IPS-NIHi7 (cell line): ENCODE results near the gene PPP1R27.
"Not testable (repeated sequence)": the region's sequence is repeated elsewhere in the genome, so short reads cannot be mapped to it uniquely, and the experiment has no call there.

Experiments used
- DNase-seq: peaks from one replicate; pipeline ENCODE4 v3.0.0; 2012; ENCODE audit warnings: mixed read lengths; ENCODE audit errors: extremely low spot score

Gene PPP1R27

DNA sequence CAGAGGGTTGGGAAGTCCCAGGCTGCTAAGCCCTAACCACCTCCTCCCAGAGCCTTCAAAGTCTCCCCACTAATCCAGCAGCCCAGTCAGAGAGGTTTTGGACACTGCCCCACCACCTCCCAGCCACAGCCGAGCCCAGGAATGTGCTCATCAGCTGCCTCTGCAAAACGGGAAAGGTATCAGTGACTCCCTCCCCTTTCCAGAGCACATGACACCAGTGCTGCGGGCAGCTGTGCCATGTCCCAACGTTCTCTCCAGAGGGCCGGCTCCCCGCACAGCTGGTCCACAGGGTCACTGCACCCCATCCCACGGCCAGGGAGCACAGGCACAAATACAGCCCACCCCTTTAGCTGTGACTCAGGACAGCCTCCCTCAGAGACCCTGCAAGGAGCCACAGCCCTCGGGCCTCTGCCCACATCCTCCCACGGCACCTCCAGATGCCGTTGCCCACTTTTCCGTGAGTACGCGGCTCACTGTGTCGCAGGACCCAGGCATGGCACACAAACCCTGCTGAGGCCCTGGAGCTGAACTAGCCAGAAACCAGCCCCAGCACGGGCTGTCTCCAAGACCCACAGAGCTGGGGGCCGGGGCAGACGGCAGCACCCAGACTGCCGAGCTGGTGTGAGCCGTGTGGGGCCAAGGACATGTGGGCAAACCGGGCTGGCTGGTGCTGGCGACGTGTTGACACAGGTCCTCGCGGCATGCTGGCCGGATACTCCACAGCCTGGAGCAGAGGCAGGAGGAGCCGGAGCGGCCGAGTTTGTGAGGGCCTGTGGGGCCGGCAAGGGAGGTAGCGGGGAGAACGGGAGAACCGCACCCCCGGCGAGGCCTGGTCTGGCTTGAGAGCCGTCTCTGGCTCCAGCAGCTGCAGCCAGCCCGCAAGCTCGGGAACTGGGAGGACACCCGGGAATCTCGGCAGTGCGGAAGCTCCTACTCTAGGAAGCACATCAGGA lies 6.3 kb upstream of the PPP1R27 start:
- no peak for DNase-seq

DNA sequence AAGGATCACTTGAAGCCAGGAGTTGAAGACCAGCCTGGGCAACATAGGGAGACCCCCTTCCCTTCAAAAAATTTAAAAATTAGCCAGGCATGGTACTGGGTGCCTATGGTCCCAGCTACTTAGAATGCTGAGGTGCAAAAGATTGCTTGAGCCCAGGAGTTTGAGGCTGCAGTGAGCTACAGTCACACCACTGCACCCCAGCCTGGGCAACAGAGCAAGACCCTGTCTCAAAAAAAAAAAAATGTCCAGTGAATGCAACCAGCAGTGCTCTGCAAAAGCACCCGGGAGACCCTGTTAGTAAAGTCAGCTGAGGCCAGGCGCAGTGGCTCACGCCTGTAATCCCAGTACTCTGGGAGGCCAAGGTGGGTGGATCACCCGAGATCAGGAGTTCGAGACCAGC lies 5.2 kb upstream of the PPP1R27 start:
- not testable (repeated sequence) for DNase-seq

DNA sequence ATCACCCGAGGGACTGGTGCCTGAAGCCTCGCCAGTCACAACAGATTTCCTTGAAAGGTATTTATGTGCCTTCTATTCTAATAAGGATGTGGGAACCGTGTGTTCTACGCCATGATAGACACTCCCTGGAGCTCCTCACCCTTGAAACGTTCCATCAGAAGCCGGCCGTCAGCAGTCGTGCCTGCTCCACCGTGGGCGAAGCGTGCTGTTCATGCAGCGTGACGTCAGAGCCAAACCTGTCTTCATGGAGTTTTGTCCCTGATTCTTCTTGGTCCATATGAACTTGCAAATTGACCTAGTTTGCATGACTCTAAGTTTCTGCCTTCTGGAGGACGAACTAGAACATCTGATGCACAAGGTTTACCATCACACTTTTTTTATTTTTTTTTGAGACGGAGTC lies 4.5 kb upstream of the PPP1R27 start:
- no peak for DNase-seq

DNA sequence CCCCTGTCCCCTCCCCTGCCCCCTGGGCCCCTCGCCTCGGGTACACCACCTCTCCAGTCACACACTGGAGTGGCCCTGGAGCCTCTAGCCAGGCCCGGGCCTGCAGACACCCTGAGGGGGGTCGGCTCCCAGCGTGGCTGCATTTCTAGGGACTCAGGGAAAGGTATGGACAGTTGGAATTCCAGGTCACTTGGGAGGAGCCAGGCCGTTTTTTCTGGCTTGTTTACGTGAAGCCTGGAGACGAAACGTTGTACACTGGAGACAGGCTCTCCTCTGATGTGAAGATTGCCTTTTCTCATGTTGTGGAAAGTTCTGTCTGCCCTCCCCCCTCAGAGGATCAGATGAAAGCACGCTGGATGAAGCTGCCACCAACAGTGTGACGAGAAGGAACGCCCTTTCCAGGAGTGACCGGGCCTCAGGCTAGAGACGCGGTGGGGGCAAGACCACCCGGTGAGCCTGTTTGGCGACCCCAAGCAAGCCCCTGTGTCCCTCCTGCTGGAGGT lies 4.0 kb upstream of the PPP1R27 start:
- no peak for DNase-seq

DNA sequence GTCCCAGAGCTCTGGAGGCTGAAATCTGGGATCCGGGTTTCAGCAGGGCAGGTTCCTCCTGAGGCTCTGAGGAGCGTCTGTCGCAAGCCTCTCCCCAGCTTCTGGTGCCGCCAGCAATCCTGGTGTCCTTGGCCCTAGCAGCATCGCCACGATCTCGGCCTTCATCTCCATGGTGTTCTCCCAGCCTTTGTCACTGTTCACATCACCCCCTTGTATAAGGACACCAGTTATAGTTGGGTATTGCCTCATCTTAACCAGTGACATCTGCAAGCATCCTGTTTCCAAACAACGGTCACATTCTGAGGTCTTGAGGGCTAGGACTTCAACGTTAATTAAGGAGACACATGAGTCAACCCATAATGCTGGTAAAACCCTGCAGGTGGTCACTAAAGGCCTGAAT lies 2.8 kb upstream of the PPP1R27 start:
- no peak for DNase-seq

DNA sequence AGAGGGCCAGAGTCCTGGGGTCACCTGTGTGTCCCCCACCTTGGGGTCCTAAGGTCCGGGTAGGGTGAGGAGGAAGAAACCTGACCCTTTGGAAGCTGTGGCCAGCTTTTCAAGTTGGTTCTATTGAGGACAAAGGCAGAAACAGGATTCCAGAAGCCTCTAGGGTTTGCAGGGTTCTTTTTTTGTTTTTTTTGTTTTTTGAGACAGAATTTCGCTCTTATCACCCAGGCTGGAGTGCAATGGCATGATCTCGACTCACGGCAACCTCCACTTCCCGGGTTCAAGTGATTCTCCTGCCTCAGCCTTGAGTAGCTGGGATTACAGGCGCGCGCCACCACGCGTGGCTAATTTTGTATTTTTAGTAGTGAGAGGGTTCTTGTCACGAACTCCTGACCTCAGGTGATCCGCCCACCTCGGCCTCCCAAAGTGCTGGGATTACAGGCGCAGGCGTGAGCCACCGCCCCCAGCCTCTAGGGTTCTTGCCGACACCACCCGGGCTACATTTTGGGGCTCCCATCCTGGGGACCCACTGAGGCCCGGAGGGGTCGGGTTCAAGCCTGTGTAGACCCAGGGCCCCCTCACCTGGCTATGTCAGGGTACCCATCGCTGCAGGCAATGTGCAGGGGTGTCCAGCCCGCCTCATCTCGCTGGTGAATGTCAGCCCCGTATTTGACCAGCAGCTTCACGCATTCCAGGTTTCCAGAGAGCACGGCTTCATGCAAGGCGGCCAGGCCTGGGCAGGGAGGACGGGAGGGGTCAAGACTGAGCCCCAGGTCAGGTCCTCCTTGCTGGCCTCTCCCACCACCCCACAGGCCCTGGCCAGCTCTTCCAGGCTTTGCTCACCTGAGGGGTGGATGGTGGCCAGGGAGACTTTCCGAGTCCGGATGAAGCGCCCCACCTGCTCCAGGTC lies 674 bp downstream of the PPP1R27 start:
- DNase-seq = no peak

DNA sequence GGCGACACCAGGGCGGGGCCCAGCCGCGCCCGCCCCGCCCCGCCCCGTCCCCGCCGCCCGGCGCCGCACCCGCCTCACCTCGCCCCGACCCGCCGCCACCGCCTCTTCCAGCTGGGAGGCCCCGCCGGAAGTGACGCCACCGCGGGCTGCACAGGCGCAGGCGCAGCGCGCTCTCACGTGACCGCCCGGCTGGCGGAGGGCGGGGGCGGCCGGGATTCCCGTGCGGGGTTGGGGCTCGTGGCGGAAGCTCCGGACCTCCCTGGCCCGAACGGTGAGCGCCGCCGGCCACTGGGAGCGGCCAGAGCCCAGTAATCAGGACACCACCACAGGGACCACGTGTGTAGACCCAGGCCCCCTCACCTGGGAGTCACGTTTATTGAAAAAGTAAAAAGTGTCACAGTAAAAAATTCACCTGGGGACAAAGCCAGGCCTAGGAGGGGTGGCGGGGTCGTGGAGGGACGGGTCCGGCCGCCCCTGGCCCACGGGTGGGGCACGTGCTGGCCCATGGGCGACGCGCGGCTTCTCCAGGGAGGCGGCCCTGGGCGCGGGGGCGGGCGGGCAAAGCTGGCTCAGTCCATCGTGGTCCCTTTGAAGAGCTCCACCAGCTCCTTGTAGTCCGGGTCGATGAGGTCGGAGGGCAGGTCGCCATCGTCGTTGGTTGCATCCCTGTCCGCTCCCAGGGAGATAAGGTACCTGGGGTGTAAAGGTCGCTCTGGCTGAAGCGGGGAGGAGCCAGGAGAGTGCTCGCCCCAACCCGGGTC lies 1.5 kb downstream of the PPP1R27 start, which contains the start of gene MCRIP1:
MCRIP1 (minus strand) TSS at position 132 of the 761 bp plus-strand sequence. CDS start 8,785 bp downstream, outside the sequence.
- DNase-seq = peak; percentile 98

DNA sequence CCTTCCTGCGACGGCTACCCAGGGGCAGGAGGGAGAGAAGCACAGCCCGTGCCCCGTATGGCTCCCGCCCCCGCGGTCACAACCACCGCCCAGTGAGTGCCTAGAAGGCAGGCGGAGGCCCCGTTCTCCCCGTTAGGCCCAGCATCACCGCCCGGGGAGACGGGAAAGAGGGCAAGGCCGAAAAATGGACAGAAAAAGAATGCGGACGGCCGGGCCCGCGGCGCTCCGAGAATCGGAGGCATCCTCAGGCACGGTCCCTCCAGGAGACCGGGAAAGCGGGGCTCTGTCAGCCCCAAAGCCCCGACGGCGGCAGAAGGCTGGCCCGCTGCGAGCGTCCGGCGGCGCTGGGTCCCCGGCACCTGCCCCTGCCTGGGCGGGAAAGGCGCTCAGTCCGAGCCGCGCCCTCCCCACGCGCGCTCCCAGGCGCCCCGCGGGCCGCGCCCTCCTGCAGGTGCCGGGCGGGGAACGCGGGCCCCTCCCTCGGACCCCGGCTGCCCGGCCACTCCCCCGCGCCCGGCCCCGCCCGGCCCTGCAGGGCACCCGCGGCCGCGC lies 2.2 kb downstream of the PPP1R27 start:
- DNase-seq = no peak

DNA sequence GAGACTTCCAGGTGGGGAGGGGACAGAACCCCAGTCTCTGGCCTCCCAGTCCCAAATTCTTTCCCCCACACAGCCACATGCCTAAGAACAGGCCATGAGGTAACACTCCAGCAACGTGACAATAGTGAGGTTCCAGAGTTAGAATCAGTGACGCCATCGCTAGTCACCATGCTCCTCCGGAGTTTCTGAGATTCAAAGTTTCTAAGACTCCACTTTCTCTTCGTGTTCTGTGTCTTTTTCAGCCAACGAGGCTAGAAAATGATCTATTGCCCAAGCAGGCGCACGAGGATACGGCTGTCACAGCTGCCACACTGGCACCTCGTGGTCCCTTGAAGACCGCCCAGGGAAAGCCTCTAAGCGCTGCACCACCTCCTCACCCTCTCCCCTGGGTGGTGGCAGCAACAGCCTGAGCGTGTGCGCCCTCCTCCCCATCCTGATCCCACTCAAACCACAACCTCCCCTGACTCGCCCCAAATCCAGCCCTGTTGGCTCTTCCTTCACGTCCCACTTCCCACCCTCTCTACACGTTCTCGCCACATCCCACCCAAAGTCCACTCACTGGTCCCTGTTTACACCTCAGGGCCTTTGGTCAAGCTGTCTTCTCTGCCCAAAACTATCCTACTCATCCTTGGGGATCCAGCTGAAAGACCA lies 2.8 kb downstream of the PPP1R27 start:
- no peak for DNase-seq

DNA sequence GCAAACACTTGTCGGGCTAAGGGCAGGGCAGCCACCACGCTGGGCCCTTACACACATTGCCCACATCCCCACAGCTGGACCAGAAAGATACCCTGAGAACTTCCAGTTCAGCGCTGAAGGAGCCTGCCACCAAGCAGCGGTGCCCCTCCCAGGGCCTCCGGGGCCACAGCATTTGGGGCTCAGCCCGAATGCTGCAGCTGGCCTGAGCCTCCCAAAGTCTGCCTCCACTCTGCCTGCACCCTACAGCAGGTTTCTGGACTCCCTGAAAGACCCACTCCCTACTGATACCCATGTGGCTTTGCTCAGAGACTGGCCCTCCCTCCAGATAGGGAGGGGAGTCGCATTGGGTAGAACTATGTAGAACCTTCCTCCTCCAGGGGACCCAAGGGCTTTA lies 3.3 kb downstream of the PPP1R27 start:
- DNase-seq = no peak

DNA sequence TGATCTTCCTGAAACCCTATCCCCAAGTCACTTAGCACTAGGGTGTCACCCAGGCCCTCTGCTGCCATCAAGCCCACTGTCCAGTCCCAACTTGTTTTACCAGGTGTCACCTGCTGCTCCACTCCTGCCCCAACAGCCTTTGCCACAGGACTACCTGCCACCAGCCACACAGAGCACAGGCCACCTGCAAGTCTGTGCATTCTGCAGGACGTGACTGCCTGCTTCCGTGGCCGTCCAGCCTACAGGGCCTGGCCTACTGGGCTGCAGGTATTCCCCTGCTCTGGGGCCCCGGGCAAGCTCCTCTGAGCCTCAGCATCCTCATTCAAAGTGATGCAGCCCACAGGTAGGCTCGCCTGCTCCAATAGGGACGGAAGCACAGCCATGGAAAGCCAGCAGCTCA lies 5.0 kb downstream of the PPP1R27 start:
- DNase-seq = no peak

DNA sequence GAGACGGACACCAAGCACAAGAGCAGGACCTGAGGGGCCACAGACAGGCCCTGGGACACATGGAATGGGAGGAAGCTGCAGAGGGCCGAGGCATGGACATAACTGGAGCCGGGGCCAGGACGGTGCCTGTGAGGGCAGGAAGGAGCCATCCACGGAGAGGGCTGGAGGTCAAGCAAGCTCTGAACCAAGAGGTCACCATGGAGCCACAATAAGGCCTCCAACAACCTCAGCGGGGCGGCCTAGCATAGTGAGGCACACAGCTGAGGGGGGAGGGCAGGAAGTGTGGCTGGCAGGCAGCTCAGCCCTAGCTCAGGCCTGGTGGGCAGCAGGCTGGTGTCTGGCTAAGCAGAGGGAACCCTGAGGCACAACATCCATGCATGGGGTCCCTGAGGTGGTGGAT lies 6.2 kb downstream of the PPP1R27 start:
- DNase-seq = no peak

DNA sequence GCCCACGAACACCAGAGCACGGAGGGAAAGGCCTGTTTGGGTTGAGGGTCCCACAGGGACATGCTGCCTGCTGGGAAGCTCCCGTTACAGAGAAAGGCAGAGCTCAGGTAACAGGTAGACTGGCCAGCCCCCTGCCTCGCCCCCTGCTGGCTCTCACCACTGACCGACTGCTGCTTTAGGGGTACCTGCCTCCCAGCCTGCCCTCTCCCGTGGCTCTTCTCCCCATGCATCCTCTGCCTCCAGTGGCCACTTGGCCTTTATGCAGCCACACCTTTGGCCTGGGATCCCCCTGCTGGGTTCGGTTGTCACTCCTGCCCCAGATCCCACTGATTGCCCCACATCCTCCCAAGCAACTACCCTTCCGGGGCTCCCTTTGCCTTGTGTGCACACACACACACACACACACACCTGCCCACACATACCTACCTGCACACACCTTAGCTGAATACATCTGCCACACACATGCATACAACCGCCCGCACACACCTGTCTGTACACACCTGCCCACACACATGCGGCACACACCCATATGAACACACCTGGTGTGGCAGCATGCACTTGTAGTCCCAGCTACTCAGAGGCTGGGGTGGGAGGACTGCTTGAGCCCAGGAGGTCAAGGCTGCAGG lies 8.9 kb downstream of the PPP1R27 start:
- no peak for DNase-seq

DNA sequence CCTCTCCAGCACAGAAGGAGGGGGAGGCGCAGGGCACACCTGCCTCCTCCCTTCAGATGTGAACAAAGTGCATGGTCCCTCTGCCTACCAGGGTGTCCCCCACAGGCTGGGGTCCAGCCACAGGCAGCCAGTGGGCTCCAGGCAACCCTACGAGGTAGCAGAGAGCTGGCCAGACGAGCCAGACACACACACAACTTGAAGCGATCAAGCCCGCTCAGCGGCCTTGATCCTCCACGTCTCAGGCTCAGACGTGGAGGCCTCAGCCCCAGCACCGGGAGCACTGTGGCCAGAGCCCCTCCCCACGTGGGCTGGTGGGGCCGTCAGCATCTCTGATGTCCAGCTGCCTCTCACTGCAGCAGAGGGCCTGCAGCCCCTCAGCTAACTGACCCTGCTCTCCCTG lies 10.3 kb downstream of the PPP1R27 start:
- no peak for DNase-seq

DNA sequence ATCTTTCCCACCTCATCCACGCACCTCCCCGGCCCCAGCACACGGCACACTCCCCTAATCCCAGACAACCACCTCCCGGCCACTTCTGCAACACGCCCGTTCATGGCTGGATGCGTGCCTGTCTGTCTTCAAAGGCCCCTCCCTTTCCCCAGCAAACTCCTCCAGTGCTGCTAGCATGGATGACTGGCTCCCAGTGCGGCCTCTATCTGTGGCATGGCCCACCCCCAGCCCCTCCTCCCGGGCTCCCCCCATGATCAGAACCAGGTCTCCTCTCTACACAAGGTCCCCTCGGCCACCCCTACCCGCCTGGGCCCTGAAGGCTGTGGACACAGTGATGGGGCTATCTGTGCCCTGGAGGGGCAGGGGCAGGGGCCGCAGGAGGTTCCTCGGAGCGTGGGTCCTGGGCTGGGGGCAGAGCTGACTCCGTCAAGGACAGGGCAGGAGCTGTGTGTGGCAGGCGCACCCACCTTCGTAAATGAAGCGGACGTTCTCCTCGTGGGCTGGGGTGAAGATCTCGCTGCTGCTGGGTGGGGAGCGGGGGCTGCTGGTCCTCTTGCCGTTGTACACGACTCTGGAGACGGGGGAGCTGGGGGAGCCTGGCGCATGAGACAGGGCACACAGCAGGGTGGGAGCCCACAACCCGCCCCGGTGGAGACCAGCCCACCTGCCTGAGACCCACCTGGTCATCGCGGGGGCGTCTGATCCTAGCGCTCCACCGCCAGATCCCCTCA lies 10.9 kb downstream of the PPP1R27 start:
- DNase-seq = no peak

DNA sequence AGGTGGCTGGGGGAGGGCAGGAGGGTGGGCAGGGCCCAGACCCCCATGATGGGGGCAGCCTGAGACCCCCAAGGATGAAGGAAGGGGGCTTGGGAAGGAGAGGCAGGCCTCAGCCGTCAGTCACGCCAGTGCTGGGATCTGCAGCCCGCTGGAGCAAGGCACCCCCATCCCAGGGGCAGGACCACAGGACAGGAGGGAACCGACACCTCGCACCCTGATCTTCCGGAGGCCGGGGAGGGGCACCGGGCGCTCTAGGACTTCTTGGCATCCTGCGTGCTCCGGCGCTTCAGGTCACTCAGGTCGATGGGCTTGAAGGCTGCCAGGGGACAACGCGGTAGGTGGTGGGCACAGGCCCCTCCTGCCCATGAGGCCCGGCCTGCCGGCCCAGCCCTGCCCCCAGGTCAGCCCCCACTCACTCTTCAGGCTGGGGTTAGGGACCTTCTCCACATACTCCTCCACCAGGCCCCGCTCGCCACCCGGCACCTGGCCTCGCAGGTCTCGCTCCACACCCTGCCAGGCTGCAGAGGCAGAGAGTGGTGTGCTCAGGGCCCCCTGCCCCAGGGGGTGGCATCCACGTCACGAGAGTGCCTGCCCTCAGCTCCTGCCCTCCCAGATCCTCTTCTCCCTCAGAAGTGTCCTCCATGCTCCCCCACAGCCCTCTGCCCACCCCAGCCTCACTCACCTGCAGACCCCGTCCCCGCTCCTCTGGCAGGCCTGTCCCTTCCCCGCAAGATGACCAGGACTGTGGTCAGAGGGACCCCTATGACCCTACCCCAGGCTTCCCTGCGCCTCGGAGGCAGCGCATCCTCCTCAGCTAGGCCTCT lies 11.6 kb downstream of the PPP1R27 start:
- DNase-seq = no peak

DNA sequence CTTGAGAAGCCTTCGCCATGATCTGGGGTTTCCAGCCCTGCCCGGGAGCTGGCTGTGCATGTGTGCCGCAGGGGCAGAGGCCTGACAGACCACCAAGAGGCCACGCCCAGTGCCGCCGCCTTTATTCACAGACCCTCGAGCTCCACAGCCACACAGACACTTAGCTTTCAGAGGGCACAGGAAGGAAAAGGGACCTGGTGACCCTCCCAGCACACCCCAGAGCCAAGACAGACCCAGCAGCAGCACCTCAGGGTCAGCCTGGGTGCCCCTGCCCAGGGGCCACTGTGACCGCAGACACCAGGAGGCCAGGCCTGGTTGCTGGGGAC lies 12.6 kb downstream of the PPP1R27 start:
- DNase-seq = no peak

DNA sequence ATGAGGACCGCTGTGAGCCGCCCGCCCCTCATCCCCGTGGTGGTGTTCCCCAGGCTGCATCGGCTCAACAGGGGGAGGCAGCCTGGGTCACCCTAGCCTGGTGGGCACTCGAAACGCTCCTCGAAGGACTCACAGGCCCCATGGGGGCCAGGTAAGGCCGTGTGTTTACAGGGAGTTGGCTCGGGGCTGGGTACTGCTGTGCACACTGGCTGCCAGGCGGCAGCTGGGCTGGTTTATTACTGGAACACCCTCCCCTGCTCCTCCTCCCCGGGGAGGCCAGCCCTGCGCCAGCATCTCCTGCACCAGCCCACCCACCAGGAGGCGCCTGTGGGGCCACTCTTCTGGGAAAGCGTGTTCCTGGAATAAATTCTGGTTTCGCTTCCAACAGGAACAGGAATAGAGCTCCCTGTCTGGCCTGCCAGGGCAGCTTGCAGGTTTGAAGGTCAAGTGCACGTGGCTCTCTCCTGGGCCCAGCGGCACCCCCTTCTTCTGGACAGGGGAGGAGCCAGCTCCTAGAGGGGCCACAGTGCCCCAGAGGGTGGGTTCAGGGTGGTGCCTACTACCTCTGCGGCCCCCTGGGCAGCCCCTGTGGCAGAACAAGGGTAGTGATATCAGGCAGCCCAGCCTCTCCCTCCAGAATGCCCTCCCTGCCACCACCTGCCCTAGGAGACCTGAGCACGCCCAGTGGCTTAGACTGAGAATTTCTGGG lies 13.1 kb downstream of the PPP1R27 start:
- DNase-seq = peak; percentile 75
